Activated B cell treated with CpG ODN at 0.5 μM for 24 hours (primary cell): ENCODE measurements around the gene IL2RA. TPM values are rescaled to one million over a fixed set of nuclear protein-coding genes. Genes with fewer than 3 reads are reported as not detected.

Experiments
- ATAC-seq: fragments of 200-7000 bp; cut with Tn5 transposase; one replicate; pipeline ENCODE4 v1.10.0; 2021; ENCODE audit warnings: low read depth, mild to moderate bottlenecking, moderate library complexity
- CTCF ChIA-PET: fragments of 350-600 bp; sonication (Branson Sonifier 250); formaldehyde crosslinking; loops from one replicate; lab custom pipeline; 2021; ENCODE audit warnings: antibody characterized with exemption; lab: Charles Lee
- POLR2A ChIA-PET: fragments of 350-600 bp; sonication (Branson Sonifier 250); formaldehyde crosslinking; loops from one replicate; lab custom pipeline; 2021; ENCODE audit warnings: antibody characterized with exemption; lab: Charles Lee
- DNase-seq: peaks from one replicate; pipeline ENCODE4 v3.0.0; 2022
- H3K27ac Mint-ChIP-seq: one replicate; pipeline ENCODE4 v1.8.0; 2020; ENCODE audit warnings: mixed read lengths
- H3K27me3 Mint-ChIP-seq: one replicate; pipeline ENCODE4 v1.8.0; 2021; ENCODE audit warnings: mixed read lengths
- H3K36me3 Mint-ChIP-seq: one replicate; pipeline ENCODE4 v1.8.0; 2021; ENCODE audit warnings: low read depth, mixed read lengths
- H3K4me1 Mint-ChIP-seq: one replicate; pipeline ENCODE4 v1.8.0; 2021; ENCODE audit warnings: mixed read lengths
- H3K4me3 Mint-ChIP-seq: one replicate; pipeline ENCODE4 v1.8.0; 2020; ENCODE audit warnings: mild to moderate bottlenecking, mixed read lengths
- H3K9me3 Mint-ChIP-seq: one replicate; pipeline ENCODE4 v1.8.0; 2020; ENCODE audit warnings: mixed read lengths
- intact Hi-C: fragments of 100-400 bp; cut with micrococcal nuclease; formaldehyde crosslinking; loops from one replicate; pipeline ENCODE4 v1.15.1; 2024
- total RNA-seq: library from RNA; stranded (reverse); gene quantifications from 2 replicates; pipeline ENCODE4 v1.2.3, GENCODE V29; 2022
- TF ChIP-seq, protein P1 (sequence below): fragments of 200-600 bp; IDR thresholded peaks from one replicate; pipeline ENCODE4 v1.8.0; 2022; ENCODE audit warnings: antibody characterized with exemption, mild to moderate bottlenecking

IL2RA gene
- total RNA-seq, 1 donor from 2014 or later = 160 TPM

DNA sequence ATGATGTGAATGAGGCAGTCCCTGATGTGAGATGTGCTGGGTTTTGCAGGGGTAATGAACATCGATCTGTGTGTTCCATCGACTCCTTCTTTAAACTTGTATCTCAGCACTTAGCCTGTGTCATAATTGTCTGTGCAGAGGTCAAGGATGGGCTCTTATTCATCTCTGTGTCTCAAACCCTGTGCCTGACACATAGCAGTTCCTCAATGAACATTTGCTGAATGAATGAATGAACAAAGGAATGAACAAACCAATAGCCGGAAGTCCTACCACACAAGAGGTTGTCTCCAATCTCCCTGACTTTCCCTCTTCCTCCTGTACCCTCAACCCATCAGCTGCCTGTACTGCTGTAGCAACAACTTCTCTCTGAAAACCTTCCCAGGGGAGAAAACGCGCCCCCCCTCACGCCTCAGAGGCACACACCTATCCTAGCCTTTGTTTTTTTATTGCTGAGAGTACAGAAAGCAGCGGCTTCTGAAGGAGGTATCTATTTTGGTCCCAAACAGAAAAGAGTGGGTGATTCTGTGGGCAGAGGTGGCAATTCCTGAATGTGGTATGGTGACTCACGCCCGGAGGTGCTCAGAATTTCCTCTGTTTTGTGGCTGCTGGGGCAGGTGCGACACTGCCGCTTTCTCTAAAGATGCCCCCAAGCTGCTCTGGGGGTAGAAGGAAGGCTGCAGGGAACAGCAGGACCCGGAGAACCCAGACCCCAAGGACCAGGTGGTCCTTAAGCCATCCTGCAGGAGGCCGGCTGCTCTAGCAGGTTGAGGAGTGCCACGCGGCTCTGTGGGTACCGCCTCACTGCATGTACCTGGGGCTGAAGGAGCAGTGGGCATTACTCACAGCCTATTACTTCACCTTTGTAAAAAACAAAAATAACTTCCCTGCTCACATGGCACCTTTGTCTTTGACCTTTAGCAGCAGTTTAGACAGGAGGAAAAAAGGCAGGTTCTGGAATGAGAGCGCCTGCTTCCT lies 9.6 kb downstream of the IL2RA start:
- Mint-ChIP-seq H3K9me3 (no peaks in the 10 kb centered on the region), H3K4me1 (peaks cover 93% of the 10 kb centered on the region), H3K36me3 (peaks cover 69% of the 10 kb centered on the region), H3K4me3 (peak overlapping the region; percentile 77), H3K27ac (peak overlapping the region; percentile 97), H3K27me3 (no peaks in the 10 kb centered on the region)
- ATAC-seq (peak; percentile 42), DNase-seq (peak; percentile 63)
- intact Hi-C loops = loop anchor here (1.0 to 5.0 kb wide), 7 partner anchors 10 to 1420 kb away; partner anchors contain the start of genes GDI2, IL2RA and PFKFB3
- TF ChIP-seq, protein P1, sequence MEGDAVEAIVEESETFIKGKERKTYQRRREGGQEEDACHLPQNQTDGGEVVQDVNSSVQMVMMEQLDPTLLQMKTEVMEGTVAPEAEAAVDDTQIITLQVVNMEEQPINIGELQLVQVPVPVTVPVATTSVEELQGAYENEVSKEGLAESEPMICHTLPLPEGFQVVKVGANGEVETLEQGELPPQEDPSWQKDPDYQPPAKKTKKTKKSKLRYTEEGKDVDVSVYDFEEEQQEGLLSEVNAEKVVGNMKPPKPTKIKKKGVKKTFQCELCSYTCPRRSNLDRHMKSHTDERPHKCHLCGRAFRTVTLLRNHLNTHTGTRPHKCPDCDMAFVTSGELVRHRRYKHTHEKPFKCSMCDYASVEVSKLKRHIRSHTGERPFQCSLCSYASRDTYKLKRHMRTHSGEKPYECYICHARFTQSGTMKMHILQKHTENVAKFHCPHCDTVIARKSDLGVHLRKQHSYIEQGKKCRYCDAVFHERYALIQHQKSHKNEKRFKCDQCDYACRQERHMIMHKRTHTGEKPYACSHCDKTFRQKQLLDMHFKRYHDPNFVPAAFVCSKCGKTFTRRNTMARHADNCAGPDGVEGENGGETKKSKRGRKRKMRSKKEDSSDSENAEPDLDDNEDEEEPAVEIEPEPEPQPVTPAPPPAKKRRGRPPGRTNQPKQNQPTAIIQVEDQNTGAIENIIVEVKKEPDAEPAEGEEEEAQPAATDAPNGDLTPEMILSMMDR = no peak
- CTCF ChIA-PET = interaction anchor here (1.3 to 8.9 kb wide), 3 partner anchors 16 to 38 kb away, joined by 6 to 69 read pairs (median 43); no protein-coding TSS in a partner anchor
- POLR2A ChIA-PET = interaction anchor here (0.6 to 14.3 kb wide), 14 partner anchors 8 to 296 kb away, joined by 3 to 339 read pairs (median 10); partner anchors contain the start of genes ANKRD16, FBH1, GDI2 and IL2RA

DNA sequence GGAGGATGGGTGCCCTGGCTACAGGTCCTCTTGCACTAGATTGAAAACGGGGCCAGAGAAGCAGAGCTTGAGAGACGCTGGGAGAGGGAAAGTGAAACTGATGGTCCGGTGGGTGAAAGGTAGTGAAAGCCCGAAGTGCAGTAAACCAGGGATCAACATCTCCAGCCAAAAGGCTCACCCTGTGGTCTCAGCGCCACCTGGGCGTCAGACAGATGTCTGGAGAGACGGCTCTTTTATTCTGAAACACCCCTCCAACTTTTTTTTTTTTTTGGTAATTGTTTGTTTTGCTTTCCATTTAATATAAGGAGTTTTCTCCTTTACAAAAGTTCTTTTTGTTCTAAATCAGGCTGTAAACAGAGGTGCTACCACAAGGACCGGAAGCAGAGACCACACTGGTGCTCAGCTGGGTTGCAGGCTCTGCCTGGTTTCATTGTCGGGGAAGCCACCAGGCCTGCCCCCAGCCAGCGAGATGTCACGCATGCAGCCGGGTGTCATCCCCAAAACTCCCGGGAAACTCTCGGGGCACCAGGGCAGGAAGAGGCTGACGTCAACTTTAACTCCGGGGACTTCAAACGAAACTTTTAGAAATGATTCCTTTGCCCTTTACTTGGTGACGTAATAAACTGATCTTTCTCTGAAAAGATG lies 11.2 kb downstream of the IL2RA start:
- intact Hi-C loops = loop anchor here (1.0 to 5.0 kb wide), 8 partner anchors 14 to 1421 kb away; partner anchors contain the start of gene TASOR2
- Mint-ChIP-seq H3K27me3 (no peaks in the 10 kb centered on the region), H3K27ac (peak overlapping the region; percentile 97), H3K9me3 (no peaks in the 10 kb centered on the region), H3K4me3 (peak overlapping the region; percentile 81), H3K4me1 (peaks cover 91% of the 10 kb centered on the region), H3K36me3 (peaks cover 69% of the 10 kb centered on the region)
- DNase-seq = peak; percentile 79
- TF ChIP-seq, protein P1 = no peak
- ChIA-PET POLR2A (interaction anchor here (0.6 to 14.3 kb wide), 37 partner anchors 7 to 604 kb away, joined by 3 to 339 read pairs (median 5); partner anchors contain the start of genes ANKRD16, FBH1, GDI2 and IL15RA), CTCF (interaction anchor here (0.5 to 8.9 kb wide), 11 partner anchors 10 to 207 kb away, joined by 3 to 69 read pairs (median 4); partner anchors contain the start of gene IL2RA)
- peak; percentile 66 for ATAC-seq

DNA sequence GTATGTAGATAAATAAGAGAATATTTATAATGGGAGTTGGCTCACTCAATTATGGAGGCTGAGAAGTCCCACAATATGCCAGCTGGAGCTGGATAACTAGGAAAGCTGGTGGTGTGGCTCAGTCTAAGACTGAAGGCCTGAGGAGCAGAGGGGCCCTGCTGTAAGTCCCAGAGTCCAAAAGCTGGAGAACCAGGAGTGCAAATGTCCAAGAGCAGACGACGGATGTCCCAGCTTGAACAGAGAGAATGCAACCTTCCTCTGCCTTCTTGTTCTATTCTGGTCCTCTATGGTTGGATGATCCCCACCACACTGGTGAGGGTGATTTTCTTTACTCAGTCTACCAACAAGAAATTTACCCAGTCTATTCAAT lies 13.2 kb downstream of the IL2RA start:
- ATAC-seq (no peak), DNase-seq (no peak)
- H3K36me3 Mint-ChIP-seq = peaks cover 73% of the 10 kb centered on the region
- intact Hi-C loops = no loop called here
- ChIA-PET POLR2A (interaction anchor here (0.6 to 14.3 kb wide), 11 partner anchors 9 to 1344 kb away, joined by 3 to 339 read pairs (median 24); partner anchors contain the start of genes GDI2, IL15RA, IL2RA and RBM17), CTCF (interaction anchor here (0.8 to 8.9 kb wide), 4 partner anchors 13 to 38 kb away, joined by 3 to 69 read pairs (median 24); partner anchors contain the start of gene IL2RA)
- H3K27ac Mint-ChIP-seq = peak overlapping the region; percentile 97
- no peaks in the 10 kb centered on the region for H3K27me3 Mint-ChIP-seq
- peaks cover 96% of the 10 kb centered on the region for H3K4me1 Mint-ChIP-seq
- peak overlapping the region; percentile 81 for H3K4me3 Mint-ChIP-seq
- H3K9me3 Mint-ChIP-seq = no peaks in the 10 kb centered on the region
- TF ChIP-seq, protein P1 = no peak

- peaks cover 95% of the 10 kb centered on the region for H3K4me1 Mint-ChIP-seq
- intact Hi-C loops = no loop called here
- no peaks in the 10 kb centered on the region for H3K9me3 Mint-ChIP-seq
- H3K27ac Mint-ChIP-seq = peak overlapping the region; percentile 97
- peak overlapping the region; percentile 81 for H3K4me3 Mint-ChIP-seq
- CTCF ChIA-PET = interaction anchor here (0.8 to 8.9 kb wide), 4 partner anchors 13 to 39 kb away, joined by 3 to 69 read pairs (median 24); partner anchors contain the start of gene IL2RA
- ATAC-seq = no peak
- POLR2A ChIA-PET = interaction anchor here (0.6 to 14.3 kb wide), 12 partner anchors 9 to 1344 kb away, joined by 3 to 339 read pairs (median 22); partner anchors contain the start of genes GDI2, IL15RA, IL2RA and RBM17
- no peak for DNase-seq
- no peaks in the 10 kb centered on the region for H3K27me3 Mint-ChIP-seq
- TF ChIP-seq, protein P1 = no peak
- peaks cover 74% of the 10 kb centered on the region for H3K36me3 Mint-ChIP-seq
These were observed 13.7 kb downstream of the IL2RA start for GRCh38 chr10:6048281-6049030.
